Caco-2 (cell line): ENCODE results near the gene FRMD6. TPM values are rescaled to one million over a fixed set of nuclear protein-coding genes. Genes with fewer than 3 reads are reported as not detected.

Experiments used
- BruUV-seq: library from RNA; stranded (reverse); fragments of 400-500 nt; replicated peaks from 2 replicates; lab custom pipeline; 2021; lab: Mats Ljungman, UMichigan
- CTCF ChIA-PET: fragments of 300-600 bp; sonication (Branson Sonifier 250); formaldehyde crosslinking; loops from one replicate; lab custom pipeline; 2022; ENCODE audit warnings: antibody characterized with exemption; lab: Charles Lee
- POLR2A ChIA-PET: fragments of 300-600 bp; sonication (Branson Sonifier 250); formaldehyde crosslinking; loops from one replicate; lab custom pipeline; 2022; ENCODE audit warnings: antibody characterized with exemption; lab: Charles Lee
- DNase-seq, 2 experiments: peaks; one replicate each; pipeline versions ENCODE4 v3.0.0 to v3.0.0-alpha.2; 2020 to 2022
- H3K27me3 ChIP-seq: replicated peaks from 2 replicates; pipeline ENCODE4 v1.6.0; 2011; ENCODE audit warnings: low read length; ENCODE audit not compliant: control insufficient read depth, insufficient read depth
- H3K36me3 ChIP-seq: 2 replicates; pipeline ENCODE4 v1.5.1; 2011; ENCODE audit warnings: low read length; ENCODE audit not compliant: control insufficient read depth, insufficient read depth
- H3K4me1 ChIP-seq: fragments of 250-450 bp; sonication (Bioruptor Pico); 2 replicates; pipeline ENCODE4 v1.5.1; 2020; ENCODE audit warnings: mild to moderate bottlenecking
- H3K4me3 ChIP-seq: 2 replicates; pipeline ENCODE4 v1.5.1; 2011; ENCODE audit warnings: low read depth, mild to moderate bottlenecking, control low read depth, low read length
- H3K9me3 ChIP-seq: fragments of 250-450 bp; sonication (Bioruptor Pico); 2 replicates; pipeline ENCODE4 v1.5.1; 2020; ENCODE audit warnings: mild to moderate bottlenecking, moderate library complexity
- H3K27ac Mint-ChIP-seq: one replicate; pipeline ENCODE4 v1.8.0; 2022; ENCODE audit warnings: mixed read lengths; ENCODE audit not compliant: unreplicated experiment
- H3K27me3 Mint-ChIP-seq: one replicate; pipeline ENCODE4 v1.8.0; 2022; ENCODE audit warnings: mixed read lengths; ENCODE audit not compliant: insufficient read depth, unreplicated experiment
- H3K36me3 Mint-ChIP-seq: one replicate; pipeline ENCODE4 v1.8.0; 2022; ENCODE audit warnings: mild to moderate bottlenecking, mixed read lengths; ENCODE audit not compliant: insufficient read depth, unreplicated experiment
- H3K4me1 Mint-ChIP-seq: one replicate; pipeline ENCODE4 v1.8.0; 2022; ENCODE audit warnings: low read depth, mixed read lengths; ENCODE audit not compliant: unreplicated experiment
- H3K4me3 Mint-ChIP-seq: one replicate; pipeline ENCODE4 v1.8.0; 2022; ENCODE audit warnings: mild to moderate bottlenecking, moderate library complexity, mixed read lengths; ENCODE audit not compliant: unreplicated experiment
- H3K9me3 Mint-ChIP-seq: one replicate; pipeline ENCODE4 v1.8.0; 2022; ENCODE audit warnings: mixed read lengths; ENCODE audit not compliant: unreplicated experiment
- intact Hi-C: fragments of 100-400 bp; cut with micrococcal nuclease; formaldehyde crosslinking; loops from one replicate; pipeline ENCODE4 v1.10.0; 2022; ENCODE audit not compliant: unreplicated experiment
- total RNA-seq: library from RNA; stranded (reverse); gene quantifications from 2 replicates; pipeline ENCODE4 v1.2.3, GENCODE V29; 2022
- TF ChIP-seq, protein P1 (sequence below), 2 experiments: fragments of 200-600 bp in 1 of 2; IDR thresholded peaks; 1 replicate in 1 of 2; 2 replicates in 1 of 2; pipeline versions ENCODE4 v1.5.1 to v1.8.0; 2011 to 2022; ENCODE audit warnings: antibody characterized with exemption in 1 of 2, control low read depth in 1 of 2, inconsistent platforms in 1 of 2, low read depth in 1 of 2, low read length in 1 of 2, mild to moderate bottlenecking in 1 of 2, moderate library complexity in 1 of 2; ENCODE audit not compliant: insufficient read depth in 1 of 2, severe bottlenecking in 1 of 2, unreplicated experiment in 1 of 2

Gene FRMD6
- total RNA-seq, 1 experiment from 2014 or later = 35.7 TPM

DNA sequence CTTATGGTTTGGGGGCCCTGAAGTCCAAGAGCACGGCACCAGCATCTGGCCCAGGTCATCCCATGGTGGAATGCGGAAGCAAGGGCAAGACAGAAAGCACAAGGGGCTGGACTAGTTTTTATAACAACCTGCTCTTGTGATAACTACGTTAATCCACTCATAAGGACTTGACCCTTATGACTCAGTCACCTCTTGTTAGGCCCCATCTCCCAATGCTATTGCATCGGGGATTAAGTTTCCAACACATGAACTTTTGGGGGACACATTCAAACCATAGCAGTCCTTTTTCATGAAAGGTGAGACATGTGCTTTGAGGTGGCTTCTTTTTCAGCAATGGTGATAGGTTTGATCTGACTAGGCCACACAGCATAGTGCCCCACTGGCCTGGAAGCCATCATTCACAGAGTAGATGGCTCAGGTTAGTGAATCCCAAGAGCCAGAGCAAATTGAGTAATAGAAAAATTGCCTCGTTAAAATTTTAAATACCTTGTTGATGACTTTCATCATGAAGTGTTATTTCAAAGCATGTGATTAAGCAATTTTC lies 12.1 kb downstream of the FRMD6 start:
- no peaks in the 10 kb centered on the region for H3K27me3 ChIP-seq
- H3K36me3 ChIP-seq = no peaks in the 10 kb centered on the region
- Mint-ChIP-seq H3K4me3 (no peak overlapping the region), H3K27ac (no peak overlapping the region), H3K4me1 (peaks cover 19% of the 10 kb centered on the region), H3K27me3 (no peaks in the 10 kb centered on the region), H3K36me3 (peaks cover 17% of the 10 kb centered on the region), H3K9me3 (no peaks in the 10 kb centered on the region)
- no peaks in the 10 kb centered on the region for H3K4me1 ChIP-seq
- CTCF ChIA-PET = no interaction called here
- H3K4me3 ChIP-seq = no peak overlapping the region
- no peak for DNase-seq
- intact Hi-C loops = no loop called here
- BruUV-seq = no TSS peak
- POLR2A ChIA-PET = no interaction called here
- TF ChIP-seq, protein P1, sequence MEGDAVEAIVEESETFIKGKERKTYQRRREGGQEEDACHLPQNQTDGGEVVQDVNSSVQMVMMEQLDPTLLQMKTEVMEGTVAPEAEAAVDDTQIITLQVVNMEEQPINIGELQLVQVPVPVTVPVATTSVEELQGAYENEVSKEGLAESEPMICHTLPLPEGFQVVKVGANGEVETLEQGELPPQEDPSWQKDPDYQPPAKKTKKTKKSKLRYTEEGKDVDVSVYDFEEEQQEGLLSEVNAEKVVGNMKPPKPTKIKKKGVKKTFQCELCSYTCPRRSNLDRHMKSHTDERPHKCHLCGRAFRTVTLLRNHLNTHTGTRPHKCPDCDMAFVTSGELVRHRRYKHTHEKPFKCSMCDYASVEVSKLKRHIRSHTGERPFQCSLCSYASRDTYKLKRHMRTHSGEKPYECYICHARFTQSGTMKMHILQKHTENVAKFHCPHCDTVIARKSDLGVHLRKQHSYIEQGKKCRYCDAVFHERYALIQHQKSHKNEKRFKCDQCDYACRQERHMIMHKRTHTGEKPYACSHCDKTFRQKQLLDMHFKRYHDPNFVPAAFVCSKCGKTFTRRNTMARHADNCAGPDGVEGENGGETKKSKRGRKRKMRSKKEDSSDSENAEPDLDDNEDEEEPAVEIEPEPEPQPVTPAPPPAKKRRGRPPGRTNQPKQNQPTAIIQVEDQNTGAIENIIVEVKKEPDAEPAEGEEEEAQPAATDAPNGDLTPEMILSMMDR (IDR thresholded peaks at IDR 0.05; ENCODE audit: insufficient read depth in 1 of 2, low read depth in 1 of 2, low read length in 1 of 2, severe bottlenecking in 1 of 2, unreplicated experiment in 1 of 2) = no peak
- H3K9me3 ChIP-seq = no peaks in the 10 kb centered on the region

- Mint-ChIP-seq H3K36me3 (peaks cover 7% of the 10 kb centered on the region), H3K27me3 (no peaks in the 10 kb centered on the region), H3K27ac (no peak overlapping the region), H3K9me3 (no peaks in the 10 kb centered on the region), H3K4me3 (no peak overlapping the region), H3K4me1 (peaks cover 13% of the 10 kb centered on the region)
- TF ChIP-seq, protein P1 (IDR thresholded peaks at IDR 0.05; ENCODE audit: insufficient read depth in 1 of 2, low read depth in 1 of 2, low read length in 1 of 2, severe bottlenecking in 1 of 2, unreplicated experiment in 1 of 2) = no peak
- Histone ChIP-seq H3K9me3 (no peaks in the 10 kb centered on the region), H3K4me3 (no peak overlapping the region), H3K4me1 (no peaks in the 10 kb centered on the region), H3K36me3 (no peaks in the 10 kb centered on the region), H3K27me3 (no peaks in the 10 kb centered on the region)
- no TSS peak for BruUV-seq
- intact Hi-C loops = no loop called here
- no peak for DNase-seq
- ChIA-PET CTCF (no interaction called here), POLR2A (no interaction called here)
Observed at GRCh38 chr14:51666070-51666469, 14.4 kb downstream of the FRMD6 start.

- Histone ChIP-seq H3K4me1 (no peaks in the 10 kb centered on the region), H3K27me3 (no peaks in the 10 kb centered on the region), H3K36me3 (no peaks in the 10 kb centered on the region), H3K4me3 (no peak overlapping the region), H3K9me3 (no peaks in the 10 kb centered on the region)
- TF ChIP-seq, protein P1 (IDR thresholded peaks at IDR 0.05; ENCODE audit: insufficient read depth in 1 of 2, low read depth in 1 of 2, low read length in 1 of 2, severe bottlenecking in 1 of 2, unreplicated experiment in 1 of 2) = no peak
- DNase-seq = no peak
- H3K4me3 Mint-ChIP-seq = no peak overlapping the region
- H3K36me3 Mint-ChIP-seq = peaks cover 12% of the 10 kb centered on the region
- no peak overlapping the region for H3K27ac Mint-ChIP-seq
- peaks cover 7% of the 10 kb centered on the region for H3K4me1 Mint-ChIP-seq
- H3K27me3 Mint-ChIP-seq = no peaks in the 10 kb centered on the region
- no peaks in the 10 kb centered on the region for H3K9me3 Mint-ChIP-seq
- POLR2A ChIA-PET = no interaction called here
- BruUV-seq = no TSS peak
- CTCF ChIA-PET = no interaction called here
- intact Hi-C loops = no loop called here
Observed at GRCh38 chr14:51666826-51667225, 15.1 kb downstream of the FRMD6 start.
